Common myeloid progenitor, CD34-positive (primary cell): Measurements from ENCODE around the gene SPATS2L.

Experiments used
- CTCF ChIA-PET: fragments of 350-600 bp; sonication (Branson Sonifier 250); formaldehyde crosslinking; loops from one replicate; lab custom pipeline; 2021; ENCODE audit warnings: antibody characterized with exemption; lab: Charles Lee
- POLR2A ChIA-PET: fragments of 350-600 bp; sonication (Branson Sonifier 250); formaldehyde crosslinking; loops from one replicate; lab custom pipeline; 2021; ENCODE audit warnings: antibody characterized with exemption; lab: Charles Lee
- DNase-seq, 3 donors: peaks; one replicate each; pipeline versions ENCODE4 v3.0.0 to v3.0.0-alpha.2; 2013
- H3K27ac ChIP-seq, 2 experiments: 1 replicate in 1 of 2; 2 replicates in 1 of 2; pipeline ENCODE4 v1.7.0; 2013; ENCODE audit warnings: inconsistent platforms in 2 of 2, low read length in 2 of 2, mild to moderate bottlenecking in 2 of 2, low read depth in 1 of 2, moderate library complexity in 1 of 2; ENCODE audit not compliant: severe bottlenecking in 2 of 2, insufficient read depth in 1 of 2, poor library complexity in 1 of 2
- H3K27me3 ChIP-seq, 5 experiments: replicated peaks in 2 of 5; 1 replicate in 3 of 5; 2 replicates in 2 of 5; pipeline versions ENCODE4 v1.6.1 to v1.7.0; 2013; ENCODE audit warnings: low read length in 4 of 5, mild to moderate bottlenecking in 2 of 5, moderate library complexity in 2 of 5, inconsistent platforms in 1 of 5; ENCODE audit not compliant: insufficient read depth in 5 of 5, control insufficient read depth in 4 of 5
- H3K36me3 ChIP-seq, 4 experiments: 1 replicate in 2 of 4; 2 replicates in 2 of 4; pipeline versions ENCODE4 v1.6.1 to v1.7.0; 2013; ENCODE audit warnings: low read length in 3 of 4, control low read depth in 1 of 4, mild to moderate bottlenecking in 1 of 4; ENCODE audit not compliant: control insufficient read depth in 4 of 4, insufficient read depth in 4 of 4
- H3K4me1 ChIP-seq, 4 experiments: 1 replicate in 3 of 4; 2 replicates in 1 of 4; pipeline versions ENCODE4 v1.6.1 to v1.7.1; 2013; ENCODE audit warnings: low read length in 3 of 4, mild to moderate bottlenecking in 3 of 4, control low read depth in 1 of 4, inconsistent platforms in 1 of 4, moderate library complexity in 1 of 4; ENCODE audit not compliant: control insufficient read depth in 4 of 4, insufficient read depth in 4 of 4; ENCODE audit errors: control extremely low read depth in 1 of 4
- H3K4me3 ChIP-seq, 7 experiments: 1 replicate in 4 of 7; 2 replicates in 3 of 7; pipeline versions ENCODE4 v1.5.1 to v1.7.0; 2013; ENCODE audit warnings: mild to moderate bottlenecking in 7 of 7, low read length in 6 of 7, moderate library complexity in 6 of 7, inconsistent platforms in 2 of 7, low read depth in 2 of 7, control low read depth in 1 of 7; ENCODE audit not compliant: insufficient read depth in 4 of 7, control insufficient read depth in 1 of 7; ENCODE audit errors: extremely low read depth in 1 of 7
- H3K9me3 ChIP-seq, 5 experiments: 1 replicate in 4 of 5; 2 replicates in 1 of 5; pipeline versions ENCODE4 v1.6.1 to v1.7.1; 2013; ENCODE audit warnings: low read length in 4 of 5, mild to moderate bottlenecking in 2 of 5, inconsistent platforms in 1 of 5, low read depth in 1 of 5, moderate library complexity in 1 of 5; ENCODE audit not compliant: control insufficient read depth in 4 of 5, insufficient read depth in 2 of 5; ENCODE audit errors: control extremely low read depth in 1 of 5
- WGBS: methylation state at CpG from one replicate; pipeline ENCODE4 v1.1.5; 2013; ENCODE audit not compliant: insufficient coverage; 5-methylcytosine and 5-hydroxymethylcytosine counted together

SPATS2L gene

DNA sequence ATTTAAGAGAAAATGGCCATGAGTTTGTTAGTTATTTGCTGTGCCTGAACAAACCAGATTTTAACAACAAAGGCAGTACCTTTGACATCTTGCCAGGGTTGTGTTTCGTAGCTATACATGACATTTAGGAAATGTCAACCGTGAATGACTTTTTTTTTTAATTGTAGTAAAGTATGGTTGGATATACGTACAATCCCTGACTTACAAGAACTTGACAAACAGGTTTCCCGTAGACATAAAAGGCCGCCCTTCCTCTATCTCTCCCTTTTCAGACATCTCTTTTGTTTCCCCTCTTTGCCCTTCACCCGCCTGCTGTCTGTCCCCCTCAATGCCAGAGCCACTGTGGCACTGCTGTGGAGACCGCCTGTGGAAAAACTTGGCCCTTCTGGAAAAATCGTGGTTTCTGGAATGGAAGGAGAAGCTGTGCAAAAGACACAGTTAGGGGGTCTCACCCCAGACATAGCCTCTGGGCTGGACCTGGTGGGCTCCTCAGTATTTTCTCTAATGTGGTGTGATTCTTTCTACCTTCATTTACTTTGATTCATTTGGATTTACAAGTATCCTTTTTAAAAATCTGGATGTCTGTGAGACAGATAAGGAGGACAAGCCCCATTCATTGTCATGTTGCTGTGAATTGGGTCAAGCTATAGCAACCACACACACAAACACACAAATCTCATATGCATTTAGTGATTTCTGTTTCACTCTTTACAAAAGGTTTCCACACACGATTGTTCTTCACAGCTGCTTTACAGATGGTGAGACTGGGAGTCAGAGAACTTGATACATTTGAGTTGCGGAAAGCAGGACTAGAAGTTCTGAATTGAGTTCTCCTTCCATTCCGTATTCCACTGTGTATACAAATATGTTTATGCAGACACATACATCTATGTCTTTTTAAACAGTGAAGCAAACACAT lies 48.6 kb downstream of the SPATS2L start:
- Histone ChIP-seq H3K27ac (no peak overlapping the region), H3K4me1 (no peaks in the 10 kb centered on the region), H3K4me3 (no peak overlapping the region), H3K27me3 (no peaks in the 10 kb centered on the region), H3K36me3 (no peaks in the 10 kb centered on the region), H3K9me3 (no peaks in the 10 kb centered on the region)
- 95% methylated on average over 3 of the region's 11 CpGs for WGBS
- CTCF ChIA-PET = interaction anchor here (0.5 to 1.7 kb wide), 5 partner anchors 9 to 111 kb away, joined by 3 to 4 read pairs (median 3); no protein-coding TSS in a partner anchor
- no peak for DNase-seq
- POLR2A ChIA-PET = no interaction called here

DNA sequence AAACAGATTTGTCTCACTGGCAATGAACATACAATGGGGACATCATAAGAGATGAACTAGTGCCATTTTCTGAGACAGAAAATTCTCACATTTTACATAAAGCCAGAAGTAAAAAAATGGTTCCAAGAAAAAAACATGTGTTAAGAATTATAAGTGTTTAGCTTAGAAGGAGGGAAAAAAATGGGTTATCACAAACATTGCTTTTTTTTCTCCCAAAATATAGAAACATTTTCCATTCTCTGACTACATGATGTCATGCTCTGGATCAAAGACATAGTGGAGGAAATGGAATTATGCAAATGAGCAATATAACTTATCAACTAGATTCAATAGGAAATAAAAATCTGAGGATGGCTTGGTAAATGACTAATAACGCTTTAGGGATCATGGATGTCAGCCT lies 49.8 kb downstream of the SPATS2L start:
- no peaks in the 10 kb centered on the region for H3K36me3 ChIP-seq
- POLR2A ChIA-PET = interaction anchor here (0.6 kb wide), 1 partner anchor 23 kb away, joined by 3 read pairs; no protein-coding TSS in a partner anchor
- DNase-seq = no peak
- H3K4me3 ChIP-seq = no peak overlapping the region
- WGBS = no CpG with 5 or more reads among the region's 1 CpG
- no peaks in the 10 kb centered on the region for H3K27me3 ChIP-seq
- CTCF ChIA-PET = no interaction called here
- no peak overlapping the region for H3K27ac ChIP-seq
- H3K9me3 ChIP-seq = no peaks in the 10 kb centered on the region
- H3K4me1 ChIP-seq = no peaks in the 10 kb centered on the region

DNA sequence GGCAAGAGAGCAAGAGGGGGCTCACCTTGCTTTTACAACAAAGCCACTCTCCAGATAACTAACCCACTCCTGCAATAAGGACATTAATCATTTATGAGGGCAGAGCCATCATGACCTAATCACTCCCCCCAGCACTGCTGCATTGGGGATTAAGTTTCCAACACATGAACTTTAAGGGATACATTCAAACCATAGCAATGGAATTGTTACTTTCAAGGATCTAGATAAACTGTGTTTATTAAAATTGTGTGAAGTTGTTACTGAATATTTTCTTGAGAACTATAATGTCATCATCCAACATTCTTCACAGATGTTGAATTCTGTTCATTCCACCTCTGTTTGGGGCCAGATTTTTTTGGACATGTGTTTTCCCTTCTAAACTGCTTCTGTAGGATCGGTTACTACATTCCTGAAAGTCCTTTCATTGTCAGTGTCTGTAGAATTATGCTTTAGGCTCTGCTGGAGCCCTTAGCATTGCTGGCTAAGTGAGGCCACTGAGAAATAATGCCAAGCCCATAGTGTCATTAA lies 50.4 kb downstream of the SPATS2L start:
- POLR2A ChIA-PET = no interaction called here
- Histone ChIP-seq H3K27ac (no peak overlapping the region), H3K4me3 (no peak overlapping the region), H3K4me1 (no peaks in the 10 kb centered on the region), H3K27me3 (no peaks in the 10 kb centered on the region), H3K9me3 (no peaks in the 10 kb centered on the region), H3K36me3 (no peaks in the 10 kb centered on the region)
- CTCF ChIA-PET = no interaction called here
- DNase-seq = no peak
- 100% methylated on average over 1 of the region's 1 CpG for WGBS

DNA sequence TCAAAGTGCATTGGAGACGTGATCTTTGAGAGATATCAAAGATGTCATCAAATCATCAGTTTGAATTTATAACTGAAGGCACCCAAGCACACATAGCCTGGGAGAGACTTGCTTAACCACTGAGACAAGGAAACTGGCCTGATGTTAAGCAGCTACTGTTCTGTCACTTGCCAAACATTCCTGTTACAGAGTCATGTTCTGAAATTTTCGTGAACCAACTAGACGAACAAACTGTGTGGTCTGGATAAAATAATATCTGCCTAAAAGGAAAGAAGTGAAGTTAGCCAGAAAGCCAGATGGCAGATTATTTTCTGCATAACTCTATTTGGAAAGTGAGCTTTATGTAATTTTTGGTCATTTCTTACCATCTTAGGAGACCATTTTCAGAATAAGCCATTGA lies 51.4 kb downstream of the SPATS2L start:
- no peaks in the 10 kb centered on the region for H3K36me3 ChIP-seq
- no peak for DNase-seq
- H3K27me3 ChIP-seq = no peaks in the 10 kb centered on the region
- H3K4me1 ChIP-seq = no peaks in the 10 kb centered on the region
- WGBS = 100% methylated on average over 3 of the region's 3 CpGs
- CTCF ChIA-PET = interaction anchor here (1.3 kb wide), 1 partner anchor 20 kb away, joined by 3 read pairs; no protein-coding TSS in a partner anchor
- no peak overlapping the region for H3K4me3 ChIP-seq
- POLR2A ChIA-PET = no interaction called here
- H3K9me3 ChIP-seq = no peaks in the 10 kb centered on the region
- no peak overlapping the region for H3K27ac ChIP-seq

GRCh38 chr2:200359552-200359951 lies 53.1 kb downstream of the SPATS2L start:
- 100% methylated on average over 2 of the region's 2 CpGs for WGBS
- ChIA-PET POLR2A (no interaction called here), CTCF (interaction anchor here (1.7 kb wide), 1 partner anchor 112 kb away, joined by 3 read pairs; no protein-coding TSS in a partner anchor)
- Histone ChIP-seq H3K27me3 (no peaks in the 10 kb centered on the region), H3K36me3 (no peaks in the 10 kb centered on the region), H3K27ac (no peak overlapping the region), H3K9me3 (no peaks in the 10 kb centered on the region), H3K4me3 (no peak overlapping the region), H3K4me1 (peaks cover 0 to 4% (median 0%) of the 10 kb centered on the region in 4 experiments)
- DNase-seq = no peak

DNA sequence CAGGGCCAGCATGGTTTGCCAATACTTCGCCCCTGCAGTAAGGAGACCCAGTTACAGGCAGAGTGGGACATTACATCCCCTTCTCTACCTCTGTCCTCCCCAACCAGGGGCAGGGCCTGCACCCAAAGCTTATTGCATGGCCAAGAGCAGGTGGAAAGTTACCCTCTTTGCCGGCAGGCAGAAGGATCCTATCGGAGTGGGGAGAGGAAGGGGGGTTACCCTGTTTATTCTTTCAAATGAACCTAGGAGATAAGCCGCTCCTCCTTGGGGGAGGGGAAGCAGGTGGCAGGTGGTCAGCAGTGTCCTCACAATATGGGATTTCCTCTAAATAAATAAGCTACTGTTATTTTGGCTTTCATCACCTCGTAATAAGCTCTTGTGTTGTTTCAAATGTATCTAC lies 53.9 kb downstream of the SPATS2L start:
- Histone ChIP-seq H3K27ac (no peak overlapping the region), H3K9me3 (no peaks in the 10 kb centered on the region), H3K27me3 (no peaks in the 10 kb centered on the region), H3K4me3 (no peak overlapping the region), H3K36me3 (no peaks in the 10 kb centered on the region), H3K4me1 (peaks cover 0 to 4% (median 0%) of the 10 kb centered on the region in 4 experiments)
- CTCF ChIA-PET = interaction anchor here (0.7 to 1.7 kb wide), 2 partner anchors 12 to 111 kb away, joined by 3 read pairs; no protein-coding TSS in a partner anchor
- DNase-seq = no peak
- 98% methylated on average over 4 of the region's 5 CpGs for WGBS
- POLR2A ChIA-PET = no interaction called here
